Activated CD8-positive, alpha-beta memory T cell treated with anti-CD3 and anti-CD28 coated beads for 48 hours (primary cell): ENCODE measurements around the gene REXO2.

ENCODE experiments used
- DNase-seq, 3 experiments: peaks; one replicate each; pipeline ENCODE4 v3.0.0-alpha.2; 2020; ENCODE audit warnings: low read depth in 2 of 3, low spot score in 2 of 3

REXO2 gene

GRCh38 chr11:114439229-114440120 is at the start of gene REXO2:
Gene REXO2 (plus strand): TSS chr11:114439467. CDS start chr11:114439529, 62 bp downstream.
- DNase-seq = peak; percentile 71 to 82 (median 78)

GRCh38 chr11:114392735-114393667 is 46.3 kb upstream of the REXO2 start:
- DNase-seq = no peak

- no peak for DNase-seq
These were observed 43.5 kb upstream of the REXO2 start for GRCh38 chr11:114395736-114396135.

GRCh38 chr11:114396916-114397315 is 42.4 kb upstream of the REXO2 start:
- no peak for DNase-seq

GRCh38 chr11:114397349-114397982 is 41.8 kb upstream of the REXO2 start:
- DNase-seq = no peak

GRCh38 chr11:114398303-114398920 is 40.9 kb upstream of the REXO2 start:
- no peak for DNase-seq

- DNase-seq = no peak
These were observed 39.6 kb upstream of the REXO2 start for GRCh38 chr11:114399490-114400215.

- DNase-seq = peak; percentile 79 to 95 (median 94)
These were observed 38.9 kb upstream of the REXO2 start, which contains the start of the genes C11orf71 and RBM7 for GRCh38 chr11:114400216-114400914. Gene C11orf71 (minus strand): TSS chr11:114400511. CDS start chr11:114400331, 180 bp downstream. Gene RBM7 (plus strand): TSS chr11:114400666. CDS start chr11:114400672, 6 bp downstream.

GRCh38 chr11:114400915-114401223 is 38.4 kb upstream of the REXO2 start:
- DNase-seq = no peak

GRCh38 chr11:114401311-114401710 is 38.0 kb upstream of the REXO2 start:
- no peak for DNase-seq

- DNase-seq = no peak
These were observed 26.3 kb upstream of the REXO2 start for GRCh38 chr11:114412946-114413345.

GRCh38 chr11:114413958-114414357 is 25.3 kb upstream of the REXO2 start:
- DNase-seq = no peak

- DNase-seq = no peak
These were observed 22.8 kb upstream of the REXO2 start for GRCh38 chr11:114416441-114416961.

GRCh38 chr11:114426280-114426679 is 13.0 kb upstream of the REXO2 start:
- DNase-seq = no peak

- DNase-seq = no peak
These were observed 9.0 kb upstream of the REXO2 start for GRCh38 chr11:114430290-114430689.

GRCh38 chr11:114432893-114433292 is 6.4 kb upstream of the REXO2 start:
- no peak for DNase-seq

GRCh38 chr11:114433376-114433775 is 5.9 kb upstream of the REXO2 start:
- DNase-seq = no peak

GRCh38 chr11:114438303-114438702 is 964 bp upstream of the REXO2 start:
- no peak for DNase-seq

- no peak for DNase-seq
These were observed 1.0 kb downstream of the REXO2 start for GRCh38 chr11:114440121-114440860.
